Smooth muscle cell (in vitro differentiated cells): ENCODE results near the gene LCE3A. TPM values are rescaled to one million over a fixed set of nuclear protein-coding genes. Genes with fewer than 3 reads are reported as not detected.

Experiments used
- DNase-seq: peaks from one replicate; lab custom pipeline; 2025; ENCODE audit not compliant: unreplicated experiment; lab: John Stamatoyannopoulos, UW
- H2AFZ ChIP-seq: fragments of 200-600 bp; sonication (generic); 2 replicates; pipeline ENCODE4 v1.6.0; 2016; ENCODE audit warnings: antibody characterized with exemption, low read depth, mild to moderate bottlenecking
- H3F3A ChIP-seq: fragments of 200-600 bp; sonication (generic); 2 replicates; pipeline ENCODE4 v1.6.0; 2017; ENCODE audit warnings: antibody characterized with exemption, low read depth
- H3K27ac ChIP-seq: fragments of 200-600 bp; sonication (generic); 2 replicates; pipeline ENCODE4 v1.5.1; 2016; ENCODE audit warnings: low read depth, mild to moderate bottlenecking
- H3K27me3 ChIP-seq: fragments of 200-600 bp; sonication (generic); 2 replicates; pipeline ENCODE4 v1.6.1; 2016; ENCODE audit warnings: low read depth, mild to moderate bottlenecking
- H3K36me3 ChIP-seq: fragments of 200-600 bp; sonication (generic); 2 replicates; pipeline ENCODE4 v1.5.1; 2016; ENCODE audit warnings: low read depth
- H3K4me1 ChIP-seq: fragments of 200-600 bp; sonication (generic); 2 replicates; pipeline ENCODE4 v1.5.1; 2016; ENCODE audit warnings: low read depth
- H3K4me2 ChIP-seq: fragments of 200-600 bp; sonication (generic); 2 replicates; pipeline ENCODE4 v1.6.0; 2016; ENCODE audit warnings: mild to moderate bottlenecking
- H3K4me3 ChIP-seq: fragments of 200-600 bp; sonication (generic); 2 replicates; pipeline ENCODE4 v1.5.1; 2016; ENCODE audit warnings: mild to moderate bottlenecking
- H3K79me2 ChIP-seq: fragments of 200-600 bp; sonication (generic); 2 replicates; pipeline ENCODE4 v1.6.0; 2016; ENCODE audit warnings: low read depth, mild to moderate bottlenecking
- H3K9ac ChIP-seq: fragments of 200-600 bp; sonication (generic); 2 replicates; pipeline ENCODE4 v1.6.0; 2016; ENCODE audit warnings: low read depth
- H3K9me3 ChIP-seq: fragments of 200-600 bp; sonication (generic); replicated peaks from 2 replicates; pipeline ENCODE4 v1.5.1; 2016; ENCODE audit warnings: low read depth
- H4K20me1 ChIP-seq: fragments of 200-600 bp; sonication (generic); 2 replicates; pipeline ENCODE4 v1.6.0; 2016; ENCODE audit warnings: low read depth
- CTCF ChIP-seq: fragments of 200-600 bp; sonication (generic); IDR thresholded peaks from 2 replicates; pipeline ENCODE4 v1.5.1; 2017; ENCODE audit warnings: borderline replicate concordance, mild to moderate bottlenecking, antibody characterized with exemption; ENCODE audit not compliant: insufficient read depth, poor library complexity, severe bottlenecking
- WGBS: methylation state at CpG from one replicate; pipeline ENCODE4 v1.1.7; 2016; ENCODE audit warnings: low lambda C conversion rate; 5-methylcytosine and 5-hydroxymethylcytosine counted together
- polyA plus RNA-seq: library from polyadenylated mRNA; unstranded; fragments of >200 nt; fragmentation: Nextera tagmentation; extraction: Ambion mirVana; gene quantifications from 2 replicates; pipeline ENCODE4 v1.2.1, GENCODE V29; 2016
- total RNA-seq: library from RNA; depleted of rRNA; stranded (reverse); fragments of >200 nt; gene quantifications from 2 replicates; pipeline ENCODE4 v1.2.3, GENCODE V29; 2014

Gene LCE3A
- total and polyA plus RNA-seq, 2 experiments from 2014 or later, result not detected

- H3F3A ChIP-seq, result no peaks in the 10 kb centered on the region
- no peak overlapping the region for H3K27ac ChIP-seq
- no peak overlapping the region for H3K4me2 ChIP-seq
- no peaks in the 10 kb centered on the region for H4K20me1 ChIP-seq
- no peaks in the 10 kb centered on the region for H3K36me3 ChIP-seq
- no peak overlapping the region for H3K9ac ChIP-seq
- no peak overlapping the region for H3K4me3 ChIP-seq
- H3K9me3 ChIP-seq, result peaks cover 12% of the 10 kb centered on the region
- no peak overlapping the region for H2AFZ ChIP-seq
- no peak for DNase-seq
- H3K4me1 ChIP-seq, result no peaks in the 10 kb centered on the region
- no peaks in the 10 kb centered on the region for H3K27me3 ChIP-seq
- no peaks in the 10 kb centered on the region for H3K79me2 ChIP-seq
- TF ChIP-seq CTCF, result no peak
- WGBS, result 75% methylated on average over 3 of the region's 3 CpGs
Observed at GRCh38 chr1:152630596-152630995, 7.7 kb upstream of the LCE3A start.

- 52% methylated on average over 1 of the region's 1 CpG for WGBS
- no peaks in the 10 kb centered on the region for H3K79me2 ChIP-seq
Observed at GRCh38 chr1:152626744-152627143, 3.8 kb upstream of the LCE3A start.

GRCh38 chr1:152623203-152623844, 421 bp upstream of the LCE3A start:
- no peaks in the 10 kb centered on the region for H3F3A ChIP-seq
- WGBS, result 81% methylated on average over 28 of the region's 29 CpGs

More at GRCh38 chr1:152626744-152627143, 3.8 kb upstream of the LCE3A start:
- Histone ChIP-seq H4K20me1 (no peaks in the 10 kb centered on the region), H3K9me3 (peaks cover 7% of the 10 kb centered on the region), H2AFZ (no peak overlapping the region), H3K4me2 (no peak overlapping the region), H3K27ac (no peak overlapping the region), H3K4me3 (no peak overlapping the region), H3K4me1 (no peaks in the 10 kb centered on the region), H3K9ac (no peak overlapping the region), H3K36me3 (no peaks in the 10 kb centered on the region), H3K27me3 (no peaks in the 10 kb centered on the region), H3F3A (no peaks in the 10 kb centered on the region)
- TF ChIP-seq CTCF, result no peak
- DNase-seq, result no peak

More at GRCh38 chr1:152623203-152623844, 421 bp upstream of the LCE3A start:
- Histone ChIP-seq H3K4me1 (no peaks in the 10 kb centered on the region), H2AFZ (no peak overlapping the region), H3K79me2 (no peaks in the 10 kb centered on the region), H3K27ac (no peak overlapping the region), H3K9me3 (peaks cover 11% of the 10 kb centered on the region), H3K9ac (no peak overlapping the region), H4K20me1 (no peaks in the 10 kb centered on the region), H3K4me3 (no peak overlapping the region), H3K36me3 (no peaks in the 10 kb centered on the region), H3K27me3 (no peaks in the 10 kb centered on the region), H3K4me2 (no peak overlapping the region)
- DNase-seq, result no peak
- no peak for TF ChIP-seq CTCF
